K562 (cell line): ENCODE measurements around the gene FAM227A.

Experiments used
- BCOR ChIP-seq: fragments of 450-650 bp; IDR thresholded peaks from 2 replicates; pipeline ENCODE4 v1.6.1; 2016
- CBX5 ChIP-seq: IDR thresholded peaks from 2 replicates; pipeline ENCODE4 v1.6.1; 2014; ENCODE audit warnings: low read depth, borderline replicate concordance
- CTCF ChIP-seq, 3 experiments: IDR thresholded peaks in 2 of 3; conservative IDR thresholded peaks in 1 of 3; 2 replicates each; pipeline ENCODE4 v1.5.1; 2011 to 2012; ENCODE audit warnings: low read length in 3 of 3, mild to moderate bottlenecking in 3 of 3, control low read depth in 2 of 3, improper control_type of control experiment in 1 of 3, inconsistent platforms in 1 of 3, low read depth in 1 of 3, mixed read lengths in 1 of 3, moderate library complexity in 1 of 3; ENCODE audit not compliant: insufficient read depth in 2 of 3
- MAX ChIP-seq: sonication (generic); formaldehyde crosslinking; IDR thresholded peaks from 2 replicates; pipeline ENCODE4 v1.9.0; 2022; ENCODE audit warnings: mild to moderate bottlenecking, missing genetic modification reagents
- NR3C1 ChIP-seq: sonication (generic); formaldehyde crosslinking; IDR thresholded peaks from 2 replicates; pipeline ENCODE4 v1.8.1; 2022; ENCODE audit warnings: missing genetic modification reagents
- SMAD1 ChIP-seq: fragments of 150-350 bp; IDR thresholded peaks from 2 replicates; pipeline ENCODE4 v1.6.1; 2014; ENCODE audit warnings: low read length, low read depth; ENCODE audit not compliant: partially characterized antibody
- ZNF57 ChIP-seq: fragments of 450-650 bp; formaldehyde crosslinking; IDR thresholded peaks from 2 replicates; pipeline ENCODE4 v1.4.0; 2020; ENCODE audit warnings: mild to moderate bottlenecking, moderate library complexity

- TF ChIP-seq CTCF (IDR thresholded peaks at IDR 0.05 in 2 of 3, conservative IDR thresholded peaks at IDR 0.05 in 1 of 3; ENCODE audit: insufficient read depth in 2 of 3, low read depth in 1 of 3, low read length in 3 of 3) (no peak), SMAD1 (no peak), ZNF57 (CRISPR knock-in tag) (no peak), NR3C1 (CRISPR knock-in tag) (no peak), BCOR (no peak), MAX (CRISPR knock-in tag) (no peak), CBX5 (no peak)
These were observed 37.5 kb downstream of the FAM227A start for GRCh38 chr22:38618682-38619081.
